ENCODE data around the gene HYAL3. TPM values are rescaled to one million over a fixed set of nuclear protein-coding genes. Genes with fewer than 3 reads are reported as not detected.
A peak's percentile ranks its signal among the peaks of the same experiment; 100 is the strongest.

The HYAL3 gene
- total and polyA plus RNA-seq, 2 of the 8 experiments (the other 6 are each of a cell fraction or from before 2014, with no cell fraction given): 3.2 to 12.2 TPM

- H3K56ac ChIP-seq (replicated peaks; ENCODE audit: insufficient read length, low read depth, low read length): no peak within 1 kb of the TSS
- H2BK12ac ChIP-seq (ENCODE audit: low read depth, low read length): no peak within 1 kb of the TSS
- no peak within 1 kb of the TSS for H2BK5ac ChIP-seq (ENCODE audit: low read depth, low read length)
- H2BK120ac ChIP-seq (replicated peaks; ENCODE audit: low read depth, low read length): no peak within 1 kb of the TSS
- H2AFZ ChIP-seq (ENCODE audit: low read length): peak within 1 kb of the TSS; percentile 94
- H3K79me1 ChIP-seq (ENCODE audit: low read depth, low read length): no peaks in the 10 kb centered on the region
- H4K8ac ChIP-seq (ENCODE audit: extremely low read depth, insufficient read depth, low read length): peak within 1 kb of the TSS; percentile 6; the same call in 1 of the 2 replicates
- peaks cover 0 to 3% (median 0%) of the 10 kb centered on the region in 4 experiments; a peak in 2 of 8 replicates for H3K36me3 ChIP-seq (ENCODE audit: control insufficient read depth in 2 of 4, insufficient read depth in 4 of 4, low read length in 3 of 4)
- no peak within 1 kb of the TSS; the same call in 1 of the 2 replicates for H2AK5ac ChIP-seq (ENCODE audit: low read depth, low read length)
- H3K9ac ChIP-seq (replicated peaks in 1 of 4; ENCODE audit: extremely low read depth in 1 of 4, low read depth in 3 of 4, low read length in 3 of 4): no peak within 1 kb of the TSS
- peak within 1 kb of the TSS; percentile 18 to 58 (median 41); a peak in 7 of 8 replicates for H3K4me3 ChIP-seq (ENCODE audit: extremely low read depth in 1 of 4, insufficient read depth in 2 of 4, low read depth in 3 of 4, low read length in 4 of 4)
- peaks cover 3% of the 10 kb centered on the region in 2 experiments for H4K20me1 ChIP-seq (replicated peaks in 1 of 2; ENCODE audit: control insufficient read depth in 1 of 2, insufficient read depth in 2 of 2, low read length in 2 of 2)
- no peaks in the 10 kb centered on the region for H3K79me2 ChIP-seq (ENCODE audit: control insufficient read depth in 1 of 2, insufficient read depth in 2 of 2, low read length in 2 of 2)
- H3K4ac ChIP-seq (replicated peaks; ENCODE audit: insufficient read length, low read depth, low read length): no peak within 1 kb of the TSS
- H3K23me2 ChIP-seq (ENCODE audit: low read depth, low read length): peaks cover 16% of the 10 kb centered on the region
- CTCF ChIA-PET (ENCODE audit: partially characterized antibody): interaction anchor here (0.5 to 13.4 kb wide), 12 partner anchors 8 to 1039 kb away, joined by 3 to 136 read pairs (median 13); partner anchors contain the start of gene TMEM115
- no peak within 1 kb of the TSS for H3K14ac ChIP-seq (ENCODE audit: insufficient read length)
- no peaks in the 10 kb centered on the region for H3K9me3 ChIP-seq (ENCODE audit: insufficient read depth in 2 of 2, low read depth in 1 of 2, low read length in 1 of 2)
- 19% methylated on average over 36 of the region's 45 CpGs; no CpG with 5 or more reads in 1 of the 2 experiments for WGBS, 2 experiments (ENCODE audit: extremely low coverage in 1 of 2, insufficient coverage in 1 of 2, insufficient read length in 1 of 2, insufficient replicate concordance in 2 of 2, low coverage in 1 of 2, low lambda C conversion rate in 2 of 2, missing lambda C conversion rate in 1 of 2)
- no peak within 1 kb of the TSS for H3K23ac ChIP-seq (ENCODE audit: insufficient read length)
- peak within 1 kb of the TSS; percentile 96 for H3K18ac ChIP-seq (ENCODE audit: extremely low read depth, low read length)
- H3K4me1 ChIP-seq (replicated peaks in 1 of 4; ENCODE audit: control insufficient read depth in 3 of 4, insufficient read depth in 4 of 4, low read length in 3 of 4): peaks cover 0 to 18% (median 12%) of the 10 kb centered on the region in 4 experiments; a peak in 6 of 7 replicates
- FAIRE-seq (peak; percentile 78), DNase-seq (ENCODE audit: low read depth in 1 of 2, low spot score in 2 of 2) (peak in 1 of 2 experiments; percentile 96)
- no peak within 1 kb of the TSS for H2BK20ac ChIP-seq (ENCODE audit: low read length)
- H2BK15ac ChIP-seq (ENCODE audit: low read length): 0 out of 2 replicates have a peak within 1 kb of the TSS, but pooled peaks have one; percentile 92
- POLR2A ChIA-PET (ENCODE audit: partially characterized antibody): interaction anchor here (0.9 to 1.7 kb wide), 5 partner anchors 9 to 155 kb away, joined by 3 to 9 read pairs (median 3); no protein-coding TSS in a partner anchor
- no peak within 1 kb of the TSS for H4K91ac ChIP-seq (replicated peaks; ENCODE audit: insufficient read length, low read length)
- no peak within 1 kb of the TSS for H4K5ac ChIP-seq (ENCODE audit: insufficient read length, low read depth, low read length)
- H3K27me3 ChIP-seq (replicated peaks in 1 of 4; ENCODE audit: control insufficient read depth in 3 of 4, extremely low read depth in 1 of 4, insufficient read depth in 3 of 4, low read length in 3 of 4): peaks cover 10 to 42% (median 33%) of the 10 kb centered on the region in 4 experiments
- no peak within 1 kb of the TSS for H3K27ac ChIP-seq (ENCODE audit: low read depth, low read length)
- H3K4me2 ChIP-seq (ENCODE audit: insufficient read depth in 1 of 2, low read depth in 2 of 2, low read length in 2 of 2): peak within 1 kb of the TSS; percentile 61 to 96
- TF ChIP-seq FOSL1 (IDR thresholded peaks at IDR 0.05; ENCODE audit: insufficient read depth, low read depth, low read length): peak; percentile 18; the same call in 1 of the 2 replicates
- no peak for TF ChIP-seq KDM5A (IDR thresholded peaks at IDR 0.05; ENCODE audit: low read length)
- peak; percentile 58; the same call in 1 of the 2 replicates for TF ChIP-seq YY1 (IDR thresholded peaks at IDR 0.05; ENCODE audit: low read depth, low read length)
- no peak for TF ChIP-seq RNF2 (IDR thresholded peaks at IDR 0.05; ENCODE audit: borderline replicate concordance, low read depth, low read length, missing control alignments, poor library complexity, severe bottlenecking)
- TF ChIP-seq SIN3A (conservative IDR thresholded peaks at IDR 0.05 in 1 of 2, IDR thresholded peaks at IDR 0.05 in 1 of 2; ENCODE audit: low read depth in 1 of 2, low read length in 2 of 2): peak in 1 of 2 experiments; percentile 90; a peak in 2 of 4 replicates
- no peak for TF ChIP-seq ZNF274 (IDR thresholded peaks at IDR 0.05; ENCODE audit: borderline replicate concordance, extremely low read depth, low read length)
- peak; percentile 48; the same call in 1 of the 2 replicates for TF ChIP-seq EGR1 (IDR thresholded peaks at IDR 0.05; ENCODE audit: borderline replicate concordance, low read depth, low read length)
- no peak for TF ChIP-seq E2F6 (IDR thresholded peaks at IDR 0.05)
- TF ChIP-seq NRF1 (IDR thresholded peaks at IDR 0.05; ENCODE audit: low read depth, low read length): peak; percentile 87
- TF ChIP-seq KDM4A (IDR thresholded peaks at IDR 0.05; ENCODE audit: low read depth, low read length, severe bottlenecking): peak; percentile 58
Measured at GRCh38 chr3:50345586-50346234, 46.5 kb upstream of the HYAL3 start, which contains the start of gene ZMYND10. Gene ZMYND10 (minus strand): TSS chr3:50345732. CDS start chr3:50345579, 153 bp downstream.

Data from H1 (cell line).